DND-41 (cell line): ENCODE data around the gene PPID.
A peak's percentile ranks its signal among the peaks of the same experiment; 100 is the strongest.

Experiments
- ATAC-seq: fragments of 200-7000 bp; cut with Tn5 transposase; 3 replicates; pipeline ENCODE4 v1.9.1; 2021; ENCODE audit warnings: low read depth; ENCODE audit not compliant: insufficient read depth
- DNase-seq: peaks from one replicate; pipeline ENCODE4 v3.0.0-alpha.2; 2020
- H2AFZ ChIP-seq: 2 replicates; pipeline ENCODE4 v1.6.0; 2012; ENCODE audit warnings: low read depth, low read length
- H3K27ac ChIP-seq: 2 replicates; pipeline ENCODE4 v1.5.1; 2012; ENCODE audit warnings: low read length, inconsistent platforms
- H3K27me3 ChIP-seq: fragments of 200-600 bp; sonication (generic); 2 replicates; pipeline ENCODE4 v1.6.0; 2012; ENCODE audit warnings: low read length, mild to moderate bottlenecking, inconsistent platforms; ENCODE audit not compliant: insufficient read depth, poor library complexity
- H3K36me3 ChIP-seq: 2 replicates; pipeline ENCODE4 v1.5.1; 2012; ENCODE audit warnings: low read length, inconsistent platforms; ENCODE audit not compliant: insufficient read depth
- H3K4me1 ChIP-seq: 2 replicates; pipeline ENCODE4 v1.5.1; 2012; ENCODE audit warnings: mild to moderate bottlenecking, low read length; ENCODE audit not compliant: insufficient read depth
- H3K4me2 ChIP-seq: 2 replicates; pipeline ENCODE4 v1.6.0; 2012; ENCODE audit warnings: mild to moderate bottlenecking, moderate library complexity, low read length, inconsistent platforms; ENCODE audit not compliant: insufficient read depth
- H3K4me3 ChIP-seq, 2 experiments: fragments of 200-600 bp in 1 of 2; shearing (Covaris generic) in 1 of 2; 2 replicates each; pipeline ENCODE4 v1.5.1; 2012 to 2016; ENCODE audit warnings: inconsistent platforms in 2 of 2, low read length in 2 of 2, mild to moderate bottlenecking in 2 of 2, low read depth in 1 of 2, moderate library complexity in 1 of 2
- H3K79me2 ChIP-seq: 2 replicates; pipeline ENCODE4 v1.6.0; 2012; ENCODE audit warnings: low read length, inconsistent platforms; ENCODE audit not compliant: insufficient read depth
- H3K9ac ChIP-seq: 2 replicates; pipeline ENCODE4 v1.6.0; 2012; ENCODE audit warnings: low read depth, mild to moderate bottlenecking, inconsistent platforms, low read length, moderate library complexity
- H3K9me3 ChIP-seq: 2 replicates; pipeline ENCODE4 v1.5.1; 2012; ENCODE audit warnings: low read length, moderate library complexity, mild to moderate bottlenecking, inconsistent platforms; ENCODE audit not compliant: insufficient read depth, severe bottlenecking
- H4K20me1 ChIP-seq: 2 replicates; pipeline ENCODE4 v1.6.0; 2012; ENCODE audit warnings: low read length; ENCODE audit not compliant: insufficient read depth
- EZH2 ChIP-seq: IDR thresholded peaks from 3 replicates; pipeline ENCODE4 v1.6.1; 2012; ENCODE audit warnings: borderline replicate concordance, low read depth, mild to moderate bottlenecking, moderate library complexity, low read length, inconsistent platforms; ENCODE audit not compliant: severe bottlenecking
- TF ChIP-seq, protein P1 (sequence below): IDR thresholded peaks from 2 replicates; pipeline ENCODE4 v1.5.1; 2012; ENCODE audit warnings: borderline replicate concordance, low read length, moderate library complexity, mild to moderate bottlenecking; ENCODE audit not compliant: poor library complexity, severe bottlenecking; ENCODE audit errors: extremely low read depth

Gene PPID

DNA sequence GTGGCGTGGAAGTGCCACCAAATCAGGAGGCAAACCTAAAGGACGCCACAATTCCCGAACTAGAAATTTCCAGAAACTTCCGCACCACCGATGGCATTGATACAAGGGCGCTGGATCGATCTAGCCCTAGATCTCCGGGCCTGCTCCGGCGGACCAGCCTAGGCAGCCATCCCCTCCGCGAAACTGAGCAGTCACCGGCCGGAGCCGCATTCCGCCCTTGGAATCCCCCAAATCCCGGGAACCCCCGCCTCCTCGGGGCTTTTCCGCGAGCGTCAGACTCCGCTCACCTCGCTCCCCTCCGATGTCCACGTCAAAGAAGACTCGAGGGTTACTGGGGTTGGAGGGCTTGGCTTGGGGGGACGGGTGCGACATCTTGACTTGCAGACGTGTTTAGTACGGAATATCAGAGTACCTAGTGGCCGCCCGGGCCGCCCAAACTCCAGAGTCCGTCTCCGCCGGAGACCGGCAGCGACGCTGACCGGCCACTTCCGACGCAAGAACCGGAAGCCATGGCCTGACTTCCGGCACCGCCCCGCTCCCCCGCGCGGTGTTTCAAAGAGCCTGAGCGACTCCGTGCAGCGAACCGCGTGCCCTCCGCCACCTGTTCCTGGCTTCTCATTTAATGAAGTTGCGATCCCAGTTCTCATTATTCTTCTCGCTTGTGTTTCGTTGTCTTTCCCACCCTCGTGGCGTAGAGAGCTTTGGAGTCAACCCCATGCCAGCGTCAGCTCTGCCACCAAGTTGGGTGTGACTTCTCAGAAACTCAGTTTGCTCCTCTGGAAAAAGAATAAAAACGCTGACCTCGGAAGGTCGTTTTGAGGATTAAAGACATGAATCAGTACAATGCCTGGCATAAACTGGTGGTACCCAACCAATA is at the start of gene PPID:
Gene PPID, minus strand, starts transcription at position 480 of the 877 bp plus-strand sequence. Its CDS starts 108 bp downstream, at position 372.
- Histone ChIP-seq H3K9me3 (no peaks in the 10 kb centered on the region), H3K27ac (peak within 1 kb of the TSS; percentile 80), H3K79me2 (peaks cover 27% of the 10 kb centered on the region), H3K36me3 (peaks cover 24% of the 10 kb centered on the region), H3K4me3 (peak within 1 kb of the TSS; percentile 68 to 88), H3K4me1 (peaks cover 18% of the 10 kb centered on the region; the same call in 1 of the 2 replicates), H2AFZ (peak within 1 kb of the TSS; percentile 94), H3K9ac (peak within 1 kb of the TSS; percentile 78), H3K27me3 (no peaks in the 10 kb centered on the region), H3K4me2 (peak within 1 kb of the TSS; percentile 87), H4K20me1 (no peaks in the 10 kb centered on the region)
- peak; percentile 90 for ATAC-seq
- DNase-seq = peak; percentile 72
- no peak for TF ChIP-seq EZH2

GRCh38 chr4:158771776-158772175 is 48.6 kb upstream of the PPID start:
- H3K4me2 ChIP-seq = no peak overlapping the region
- no peaks in the 10 kb centered on the region for H3K27me3 ChIP-seq
- H4K20me1 ChIP-seq = no peaks in the 10 kb centered on the region
- DNase-seq = no peak
- H3K9me3 ChIP-seq = no peaks in the 10 kb centered on the region
- H3K4me3 ChIP-seq = no peak overlapping the region
- no peak overlapping the region for H3K27ac ChIP-seq
- no peak for TF ChIP-seq EZH2
- TF ChIP-seq, protein P1, sequence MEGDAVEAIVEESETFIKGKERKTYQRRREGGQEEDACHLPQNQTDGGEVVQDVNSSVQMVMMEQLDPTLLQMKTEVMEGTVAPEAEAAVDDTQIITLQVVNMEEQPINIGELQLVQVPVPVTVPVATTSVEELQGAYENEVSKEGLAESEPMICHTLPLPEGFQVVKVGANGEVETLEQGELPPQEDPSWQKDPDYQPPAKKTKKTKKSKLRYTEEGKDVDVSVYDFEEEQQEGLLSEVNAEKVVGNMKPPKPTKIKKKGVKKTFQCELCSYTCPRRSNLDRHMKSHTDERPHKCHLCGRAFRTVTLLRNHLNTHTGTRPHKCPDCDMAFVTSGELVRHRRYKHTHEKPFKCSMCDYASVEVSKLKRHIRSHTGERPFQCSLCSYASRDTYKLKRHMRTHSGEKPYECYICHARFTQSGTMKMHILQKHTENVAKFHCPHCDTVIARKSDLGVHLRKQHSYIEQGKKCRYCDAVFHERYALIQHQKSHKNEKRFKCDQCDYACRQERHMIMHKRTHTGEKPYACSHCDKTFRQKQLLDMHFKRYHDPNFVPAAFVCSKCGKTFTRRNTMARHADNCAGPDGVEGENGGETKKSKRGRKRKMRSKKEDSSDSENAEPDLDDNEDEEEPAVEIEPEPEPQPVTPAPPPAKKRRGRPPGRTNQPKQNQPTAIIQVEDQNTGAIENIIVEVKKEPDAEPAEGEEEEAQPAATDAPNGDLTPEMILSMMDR = no peak
- H3K79me2 ChIP-seq = no peaks in the 10 kb centered on the region
- no peak overlapping the region for H2AFZ ChIP-seq
- H3K36me3 ChIP-seq = no peaks in the 10 kb centered on the region
- no peaks in the 10 kb centered on the region for H3K4me1 ChIP-seq
- H3K9ac ChIP-seq = no peak overlapping the region
- no peak for ATAC-seq

- Histone ChIP-seq H3K4me1 (no peaks in the 10 kb centered on the region), H3K79me2 (no peaks in the 10 kb centered on the region), H3K9ac (no peak overlapping the region), H3K27ac (no peak overlapping the region), H3K4me3 (no peak overlapping the region), H3K9me3 (no peaks in the 10 kb centered on the region), H4K20me1 (no peaks in the 10 kb centered on the region), H2AFZ (no peak overlapping the region), H3K36me3 (no peaks in the 10 kb centered on the region), H3K27me3 (no peaks in the 10 kb centered on the region), H3K4me2 (no peak overlapping the region)
- ATAC-seq (no peak), DNase-seq (no peak)
- TF ChIP-seq, protein P1 = no peak
- TF ChIP-seq EZH2 = no peak
Measured at GRCh38 chr4:158770671-158771070, 47.5 kb upstream of the PPID start.

- no peak overlapping the region for H3K9ac ChIP-seq
- TF ChIP-seq, protein P1 = no peak
- no peak for TF ChIP-seq EZH2
- ATAC-seq (no peak), DNase-seq (no peak)
- H4K20me1 ChIP-seq = no peaks in the 10 kb centered on the region
- no peaks in the 10 kb centered on the region for H3K4me1 ChIP-seq
- H3K36me3 ChIP-seq = no peaks in the 10 kb centered on the region
- no peaks in the 10 kb centered on the region for H3K79me2 ChIP-seq
- H3K4me3 ChIP-seq = no peak overlapping the region
- no peak overlapping the region for H3K4me2 ChIP-seq
- H3K9me3 ChIP-seq = no peaks in the 10 kb centered on the region
- no peak overlapping the region for H2AFZ ChIP-seq
- no peak overlapping the region for H3K27ac ChIP-seq
- no peaks in the 10 kb centered on the region for H3K27me3 ChIP-seq
Measured at GRCh38 chr4:158769175-158769921, 46.2 kb upstream of the PPID start.
